HG03108 (cell line): ENCODE measurements around the gene TSFM.

Source experiments
- ATAC-seq: cut with Tn5 transposase; IDR thresholded peaks from one replicate; pipeline ENCODE4 v1.9.1; 2021; ENCODE audit warnings: moderate library complexity; ENCODE audit not compliant: unreplicated experiment

Gene TSFM

DNA sequence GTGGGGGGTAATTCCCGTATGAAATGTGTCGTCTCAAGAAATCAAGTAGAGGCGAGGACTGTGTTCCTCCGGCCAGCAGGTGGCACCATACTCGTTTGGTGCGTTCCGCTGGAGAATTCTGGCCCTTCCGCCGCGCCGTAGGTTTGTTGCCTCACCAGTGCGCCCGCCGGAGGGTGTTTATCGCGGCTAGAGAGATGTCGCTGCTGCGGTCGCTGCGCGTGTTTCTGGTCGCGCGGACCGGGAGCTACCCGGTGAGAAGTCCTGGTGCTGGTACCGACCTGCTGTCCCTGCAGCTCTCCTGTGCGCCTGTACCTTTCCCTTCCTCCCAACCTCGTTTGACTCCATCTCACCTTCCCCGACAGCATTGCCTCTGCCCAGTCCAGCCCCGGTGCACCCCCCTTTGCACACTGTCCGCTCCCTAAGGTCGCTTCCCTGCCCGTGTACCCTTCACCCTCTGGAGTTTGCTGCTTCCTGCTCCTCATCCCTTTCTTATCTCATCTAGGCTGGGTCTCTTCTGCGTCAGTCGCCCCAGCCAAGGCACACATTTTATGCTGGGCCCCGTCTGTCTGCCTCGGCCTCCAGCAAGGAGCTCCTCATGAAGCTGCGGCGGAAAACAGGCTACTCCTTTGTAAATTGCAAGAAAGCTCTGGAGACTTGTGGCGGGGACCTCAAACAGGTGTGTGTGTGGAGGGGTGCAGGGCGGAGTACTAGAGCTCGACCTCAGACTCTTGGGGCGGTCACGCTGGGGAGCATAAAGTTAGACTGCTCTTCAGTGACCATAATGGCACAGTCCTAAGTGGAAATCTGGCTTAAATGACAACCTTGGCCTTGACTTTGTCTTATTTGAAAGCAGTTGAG, at the start of gene TSFM:
TSFM (plus strand) TSS at position 180 of the 858 bp plus-strand sequence; CDS start at position 195, 15 bp downstream.
- ATAC-seq: peak; percentile 92

DNA sequence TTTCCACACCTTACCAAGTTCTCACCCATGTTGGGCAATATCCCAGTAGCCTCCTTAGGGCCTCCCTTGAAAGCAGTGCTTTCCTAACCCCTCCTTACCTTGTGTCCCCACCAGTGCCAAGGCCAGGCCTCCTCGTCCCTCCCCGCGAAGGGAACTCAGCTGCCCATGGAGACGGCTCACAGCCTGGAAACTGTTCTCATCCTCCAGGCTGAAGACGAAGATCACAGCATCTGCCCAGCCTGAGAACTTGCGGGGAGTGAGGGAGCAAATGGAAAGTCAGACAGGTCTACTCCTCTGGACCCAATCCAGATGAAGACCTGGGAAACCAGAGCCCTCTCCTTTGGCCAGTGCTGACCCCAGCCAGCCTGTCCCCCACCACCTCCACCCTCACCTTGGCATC, 48.7 kb upstream of the TSFM start:
- ATAC-seq: no peak

DNA sequence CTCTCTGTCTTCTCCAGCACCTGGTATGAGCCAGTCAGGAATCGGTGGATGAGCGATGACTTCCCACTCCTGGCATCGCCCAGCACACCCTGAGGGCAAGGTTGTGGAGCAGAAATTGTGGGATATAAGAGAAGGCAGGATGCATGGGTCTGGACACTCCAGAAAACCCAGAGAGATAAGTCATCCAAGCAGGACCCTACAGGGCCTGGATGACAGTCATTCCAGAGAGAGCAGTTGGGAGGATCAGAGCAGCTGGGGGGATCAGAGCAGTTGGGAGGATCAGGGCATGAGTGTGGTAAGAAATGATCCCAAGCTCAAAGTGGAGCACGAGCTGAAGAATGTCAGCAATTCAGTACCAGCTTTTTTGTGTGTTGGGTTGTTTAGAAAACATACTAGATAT, 48.0 kb upstream of the TSFM start:
- ATAC-seq: no peak

DNA sequence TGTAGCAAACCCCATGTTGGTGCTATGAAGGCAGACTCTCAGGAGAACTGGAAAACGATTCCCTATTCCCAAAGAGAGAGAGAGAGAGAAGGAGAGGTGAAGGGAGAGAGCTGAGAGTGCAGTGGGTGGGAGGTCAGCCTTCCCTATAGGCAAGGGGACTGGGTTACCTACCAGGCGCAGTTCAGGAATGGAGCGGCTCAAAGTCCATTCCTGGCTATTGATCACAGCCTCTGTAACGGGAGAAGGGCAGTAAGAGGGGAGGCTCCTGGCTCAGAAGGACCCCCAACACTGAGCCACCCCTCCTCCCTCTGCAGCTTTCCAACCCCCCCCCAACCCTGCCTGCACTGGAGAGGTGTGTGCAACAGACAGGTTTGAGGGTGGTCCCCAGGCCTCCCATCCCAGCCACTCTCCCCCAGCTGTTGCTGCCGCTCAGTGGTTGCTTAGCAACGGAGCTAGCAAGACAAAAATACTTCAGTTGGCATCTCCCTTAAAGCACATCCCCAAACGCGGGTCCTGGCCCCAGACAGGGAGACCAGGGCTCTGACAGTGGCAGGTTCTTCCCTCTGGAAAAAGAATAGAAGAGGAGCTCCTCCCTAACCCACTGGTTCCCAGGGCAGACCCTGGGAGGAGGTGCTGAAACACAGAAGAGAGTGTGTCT, 47.3 kb upstream of the TSFM start:
- ATAC-seq: no peak

DNA sequence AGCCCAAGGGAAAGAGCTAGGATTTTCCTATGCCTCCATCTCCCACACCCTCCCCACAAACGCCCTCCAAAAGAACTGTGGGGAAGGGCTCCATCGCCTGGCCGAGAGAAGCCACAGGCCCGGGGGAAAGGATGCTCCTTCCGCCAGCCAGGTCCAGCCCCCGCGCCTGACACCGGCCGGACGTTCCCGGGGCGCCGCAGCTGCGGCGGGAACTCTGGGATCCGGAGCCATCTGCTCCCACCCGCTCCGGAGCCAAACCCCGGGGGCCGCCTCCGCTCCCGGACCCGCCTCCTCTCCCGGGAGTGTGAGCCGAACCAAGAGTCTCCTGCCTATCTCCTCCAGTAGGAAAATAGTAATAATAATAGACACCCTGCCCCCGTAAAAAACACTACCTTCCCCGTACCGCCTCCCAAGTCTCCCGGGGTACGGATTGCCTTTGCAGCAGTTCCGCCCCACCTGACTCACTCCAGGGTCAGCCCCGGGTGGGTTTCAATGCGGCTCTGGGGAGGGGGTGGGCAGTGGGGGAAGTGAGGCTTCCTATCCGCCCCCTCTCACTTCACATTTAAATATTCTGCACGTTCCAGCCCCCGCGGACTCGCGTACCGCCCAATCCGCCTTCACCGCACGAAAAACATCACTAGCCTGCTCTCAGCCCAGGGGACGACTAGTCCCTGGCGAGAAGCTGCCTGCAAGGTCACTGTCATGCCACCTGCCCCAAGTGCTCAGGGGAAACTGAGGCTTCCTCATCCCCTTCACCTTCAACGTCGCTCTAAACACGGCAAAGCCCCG, 46.4 kb upstream of the TSFM start:
- ATAC-seq: no peak

DNA sequence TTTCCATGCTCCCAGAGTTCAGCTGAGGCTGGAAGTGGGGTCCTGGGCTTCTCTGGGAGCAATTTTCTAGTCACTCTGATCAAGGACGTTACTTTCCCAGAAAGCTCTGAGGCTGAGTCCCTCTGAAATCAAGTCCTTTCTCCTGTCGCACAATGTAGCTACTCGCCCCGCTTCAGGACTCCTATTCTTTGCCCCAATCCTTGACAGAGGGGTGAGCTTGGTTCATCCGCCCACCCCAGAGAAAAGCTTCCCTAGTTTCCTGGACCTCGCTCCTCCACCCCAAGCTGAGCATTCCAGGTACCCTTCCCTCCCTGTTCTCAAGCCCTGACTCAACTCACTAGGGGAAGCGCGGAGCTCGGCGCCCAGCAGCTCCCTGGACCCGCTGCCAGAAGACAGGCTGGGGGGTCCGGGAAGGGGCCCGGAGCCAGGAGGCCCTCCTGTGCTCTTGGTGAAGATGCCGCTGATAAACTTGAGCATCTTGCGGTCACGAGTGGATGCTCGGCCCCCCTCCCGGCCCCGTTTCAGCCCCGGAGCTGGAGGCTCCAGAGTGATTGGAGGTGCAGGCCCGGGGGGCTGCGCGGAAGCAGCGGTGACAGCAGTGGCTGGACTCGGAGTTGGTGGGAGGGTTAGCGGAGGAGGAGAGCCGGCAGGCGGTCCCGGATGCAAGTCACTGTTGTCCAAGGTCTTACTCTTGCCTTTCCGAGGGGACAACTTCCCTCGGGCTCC, 45.7 kb upstream of the TSFM start:
- ATAC-seq: no peak

DNA sequence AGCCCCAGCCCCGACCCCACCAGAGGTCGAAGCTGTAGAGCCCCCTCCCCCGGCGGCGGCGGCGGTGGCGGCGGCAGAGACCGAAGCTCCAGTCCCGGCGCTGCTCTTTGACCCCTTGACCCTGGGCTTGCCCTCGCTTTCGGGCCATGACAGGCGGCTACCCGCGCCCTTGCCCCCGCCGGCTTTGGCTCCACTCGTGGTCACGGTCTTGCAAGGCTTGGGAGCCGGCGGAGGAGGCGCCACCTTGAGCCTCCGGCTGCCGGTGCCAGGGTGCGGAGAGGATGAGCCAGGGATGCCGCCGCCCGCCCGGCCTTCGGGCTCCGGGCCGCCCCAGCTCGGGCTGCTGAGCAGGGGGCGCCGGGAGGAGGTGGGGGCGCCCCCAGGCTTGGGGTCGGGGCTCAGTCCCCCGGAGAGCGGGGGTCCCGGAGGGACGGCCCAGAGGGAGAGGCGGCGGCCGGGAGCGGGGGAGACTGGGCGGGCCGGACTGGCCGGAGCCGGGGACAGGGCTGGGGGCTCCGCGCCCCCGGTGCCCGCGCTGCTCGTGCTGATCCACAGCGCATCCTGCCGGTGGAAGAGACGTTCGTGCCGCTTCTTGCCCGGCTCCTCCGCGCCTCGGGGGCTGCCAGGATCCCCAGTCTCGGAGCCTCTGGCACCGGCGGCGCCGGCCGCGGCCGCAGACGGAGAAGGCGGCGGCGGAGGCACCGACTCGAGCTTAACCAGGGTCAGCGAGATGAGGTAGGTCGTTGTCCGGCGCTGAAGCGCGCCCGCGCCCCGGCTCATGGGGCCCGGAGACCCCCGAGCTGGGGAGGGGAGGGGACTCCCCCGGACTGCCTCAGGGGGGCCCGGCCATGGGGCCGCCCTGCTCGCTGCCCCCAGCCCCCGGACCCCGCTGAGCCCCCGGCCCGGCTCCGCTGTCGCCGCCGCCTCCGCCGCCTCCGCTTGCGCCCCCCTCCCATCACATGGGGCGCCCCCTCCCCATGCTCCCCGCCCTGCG, 44.8 kb upstream of the TSFM start:
- ATAC-seq: no peak

DNA sequence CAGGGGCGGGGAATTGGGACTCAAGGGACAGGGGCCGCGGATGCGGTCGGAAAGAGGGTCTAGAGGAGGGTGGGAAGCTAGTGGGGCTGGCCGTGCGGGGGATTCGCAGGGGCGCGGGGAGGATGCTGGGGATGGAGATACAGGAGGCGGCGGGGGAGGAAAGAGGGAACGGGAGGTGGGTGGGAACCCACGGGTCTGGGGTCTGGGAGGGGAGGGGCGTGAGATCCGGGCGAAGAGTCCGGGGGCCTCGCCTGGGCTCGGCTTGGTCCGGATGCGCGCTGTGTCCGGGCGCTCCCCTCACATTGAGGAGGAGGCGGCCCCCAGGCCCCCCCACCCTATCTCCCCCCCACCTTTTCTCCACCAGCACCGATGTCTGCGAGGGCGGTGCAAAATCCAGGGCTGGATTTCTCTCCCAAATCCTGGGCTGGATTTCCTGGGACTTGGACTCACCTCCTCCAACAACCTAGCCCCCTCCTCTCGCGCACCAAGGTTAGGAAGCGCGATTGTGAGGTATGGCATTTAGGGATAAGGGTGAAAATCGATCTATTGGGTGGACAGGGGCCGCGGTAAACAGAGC, 43.8 kb upstream of the TSFM start, which contains the start of gene AGAP2:
AGAP2 (minus strand) TSS at position 82 of the 577 bp plus-strand sequence. CDS start 496 bp downstream, outside the sequence.
- ATAC-seq: no peak

DNA sequence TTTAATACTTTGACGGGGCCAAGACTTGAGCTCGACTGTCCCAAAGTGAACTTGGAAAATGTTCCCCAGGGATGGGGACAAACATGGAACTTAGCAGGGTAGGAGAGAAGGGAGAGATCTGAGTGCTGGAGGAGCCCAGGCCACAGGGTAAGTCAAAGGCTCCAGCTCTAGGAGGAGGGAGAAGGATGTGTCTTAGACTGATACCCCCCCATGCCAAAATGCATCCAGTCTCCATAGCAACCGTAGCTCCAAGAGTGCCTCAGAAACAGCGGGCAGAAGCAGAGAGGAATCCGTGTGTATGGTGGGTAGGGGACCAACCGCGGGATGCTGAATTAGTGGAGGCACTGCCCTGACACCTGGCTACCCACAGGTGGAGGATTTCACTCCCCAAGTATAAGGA, 43.2 kb upstream of the TSFM start:
- no peak for ATAC-seq

DNA sequence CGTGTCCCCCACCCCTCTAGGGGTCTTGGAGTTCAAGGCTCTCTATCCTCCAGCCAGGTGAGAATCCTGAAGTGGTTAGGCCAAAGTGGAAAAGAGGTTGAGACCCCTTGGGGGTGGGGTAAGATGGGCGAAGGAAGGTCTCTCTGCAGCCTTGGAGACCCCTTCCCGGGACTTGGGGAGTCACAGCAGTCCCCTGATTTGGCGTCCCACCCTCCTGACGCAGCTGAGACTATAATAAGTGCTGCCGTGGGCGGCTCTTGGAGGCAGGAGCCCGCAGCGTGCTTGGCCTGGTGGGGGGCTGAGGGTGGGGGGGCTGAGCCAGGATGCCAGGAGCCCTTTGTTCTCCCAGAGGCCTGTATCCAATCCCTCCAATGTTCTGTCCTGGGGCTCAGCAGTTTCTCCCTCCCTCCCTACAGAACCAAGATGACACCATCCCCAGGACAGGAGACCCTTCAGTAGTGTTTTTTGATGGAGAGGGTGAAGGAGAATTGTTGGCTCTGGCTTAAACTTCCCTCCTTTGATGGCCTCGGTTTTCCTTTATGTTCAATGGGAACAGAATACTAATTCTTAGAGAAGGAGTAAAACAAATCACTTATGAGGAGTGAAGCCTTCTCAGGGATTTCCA, 42.6 kb upstream of the TSFM start:
- ATAC-seq: no peak

DNA sequence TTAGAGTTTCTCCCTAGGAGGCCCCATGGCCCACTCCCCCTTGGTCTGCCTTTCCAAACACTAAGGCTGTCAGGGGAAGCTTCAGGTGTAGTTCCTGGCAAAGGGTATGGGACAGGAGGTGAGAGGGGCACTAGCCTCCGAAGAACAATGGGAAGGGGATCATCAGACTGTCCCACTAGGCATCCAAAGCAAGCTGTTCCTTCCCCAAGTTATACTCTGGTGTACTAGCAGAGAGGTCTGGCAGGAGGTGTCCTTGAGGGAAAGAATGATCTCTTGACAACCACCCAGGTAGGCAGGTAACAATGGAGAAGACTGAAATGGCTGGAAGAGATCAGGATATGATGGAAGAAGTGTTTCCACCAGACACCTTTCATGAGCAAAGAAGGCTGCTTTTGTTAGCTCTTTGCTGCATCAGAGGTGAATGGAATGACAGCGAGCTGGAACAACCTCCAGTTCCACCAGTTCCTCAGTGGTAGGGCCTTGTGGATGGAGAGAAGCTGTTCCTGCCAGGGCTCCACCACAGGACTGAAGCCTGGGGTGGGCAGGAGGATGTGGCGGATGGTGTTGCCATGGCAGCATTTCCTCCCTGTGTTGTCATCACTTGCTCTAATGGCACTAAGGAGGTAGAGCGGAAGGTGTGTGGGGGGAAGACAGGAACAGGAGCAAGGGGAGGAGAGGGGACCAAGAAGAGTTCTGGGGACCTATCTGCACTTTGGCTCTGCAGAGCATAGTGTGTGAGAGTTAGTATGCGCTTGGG, 41.8 kb upstream of the TSFM start:
- ATAC-seq: peak; percentile 45

DNA sequence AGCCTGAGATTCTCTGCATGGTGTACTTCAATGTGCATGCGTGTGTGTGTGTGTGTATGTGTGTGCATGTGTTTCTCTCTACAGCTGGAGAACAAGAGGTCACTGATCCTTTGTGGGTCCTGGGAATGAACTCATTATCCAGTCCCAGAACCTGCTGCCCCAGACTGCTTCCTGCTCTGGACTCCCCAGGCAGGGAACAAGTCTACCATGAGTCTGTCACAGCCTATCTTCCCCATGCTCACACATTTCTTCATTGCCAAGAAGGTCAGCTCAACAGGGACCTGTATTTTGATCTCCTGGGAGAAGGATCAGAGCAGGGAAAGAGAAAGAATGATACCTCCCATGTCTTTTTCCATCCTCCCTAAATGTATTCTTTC, 41.2 kb upstream of the TSFM start:
- no peak for ATAC-seq

DNA sequence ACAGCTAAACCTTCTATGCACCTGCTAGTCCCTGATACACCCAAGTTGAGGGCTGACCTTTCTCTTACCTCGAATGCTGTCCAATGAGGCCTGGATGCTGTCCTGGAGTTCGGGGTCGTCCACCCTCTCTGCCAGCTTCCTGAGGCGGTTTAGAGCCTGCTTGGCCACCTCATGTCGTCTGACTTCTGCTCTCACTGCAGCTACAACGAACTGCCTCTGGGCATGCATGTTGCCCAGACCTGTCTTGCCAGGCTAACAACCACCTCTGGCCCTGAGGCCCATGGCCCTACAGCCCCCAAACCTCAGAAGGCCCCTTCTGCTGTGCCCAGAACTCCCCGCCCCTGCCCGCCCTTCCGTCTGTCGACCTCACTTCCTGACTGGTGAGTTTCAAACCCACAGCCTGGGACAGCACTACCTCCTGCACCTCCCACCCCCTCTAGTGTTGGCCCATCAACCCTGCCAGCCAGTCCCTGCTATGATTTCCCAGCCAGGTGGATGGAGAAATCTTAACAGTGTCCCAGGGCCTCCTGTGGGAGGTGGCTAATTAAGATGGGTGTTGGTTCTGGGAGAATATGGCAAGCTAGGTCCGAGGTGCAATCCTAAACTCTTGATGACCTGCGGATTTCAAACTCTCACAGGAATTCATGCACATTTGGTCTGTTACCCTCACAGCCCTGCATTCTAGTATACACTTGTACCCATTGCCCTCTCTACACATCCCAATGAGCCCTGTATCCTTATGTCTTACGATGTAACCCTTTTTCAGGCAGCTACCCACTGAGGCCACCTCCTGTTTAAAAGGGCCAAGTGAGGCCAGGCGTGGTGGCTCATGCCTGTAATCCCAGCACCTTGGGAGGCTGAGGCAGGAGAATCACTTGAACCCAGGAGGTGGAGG, 40.5 kb upstream of the TSFM start:
- peak; percentile 63 for ATAC-seq

DNA sequence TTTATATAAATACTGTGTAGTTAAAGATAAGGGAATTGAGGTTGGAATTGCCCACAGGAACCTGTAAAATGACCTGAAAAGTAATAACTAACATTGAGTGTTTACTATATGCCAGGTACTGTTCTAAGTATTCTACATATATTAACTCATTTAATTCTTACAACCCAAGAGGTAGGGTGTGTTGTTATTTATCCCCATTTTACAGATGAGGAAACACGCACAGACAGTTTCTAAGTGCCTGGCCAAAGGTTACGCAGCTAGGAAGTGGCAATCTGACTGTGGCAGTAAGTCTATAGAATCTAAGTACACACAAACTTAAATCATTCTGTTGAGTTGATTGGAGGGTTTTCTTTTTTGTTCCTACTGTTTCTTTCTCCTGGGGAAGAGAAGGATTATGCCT, 38.8 kb upstream of the TSFM start:
- no peak for ATAC-seq

DNA sequence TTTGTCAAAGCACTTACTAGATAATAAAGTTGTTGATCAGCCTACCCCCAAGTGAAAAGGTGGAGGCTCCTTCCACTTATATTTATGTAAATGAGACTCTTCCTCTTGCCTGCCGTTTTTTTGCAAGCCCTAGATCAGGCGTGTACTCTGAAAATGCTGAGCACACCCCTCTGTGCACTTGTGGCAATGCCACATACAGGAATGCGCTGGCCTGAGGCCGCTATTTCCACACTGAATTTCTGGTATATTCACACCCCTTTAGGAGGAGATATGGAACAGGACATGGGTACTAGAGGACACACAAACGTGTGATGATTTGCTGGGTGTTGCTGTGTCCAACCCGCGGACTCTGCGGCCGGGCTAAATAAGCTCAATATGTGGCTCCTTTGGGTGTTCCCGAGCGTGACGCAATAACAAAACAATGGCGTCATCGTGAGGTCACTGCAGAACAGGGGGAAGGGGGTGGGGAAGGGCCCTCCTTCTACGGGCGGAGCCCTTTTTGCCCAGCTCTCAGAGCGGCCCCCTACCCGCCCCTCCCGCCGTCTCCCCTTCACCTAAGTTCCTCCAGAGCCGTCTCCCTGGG, 38.3 kb upstream of the TSFM start:
- ATAC-seq: peak; percentile 16

DNA sequence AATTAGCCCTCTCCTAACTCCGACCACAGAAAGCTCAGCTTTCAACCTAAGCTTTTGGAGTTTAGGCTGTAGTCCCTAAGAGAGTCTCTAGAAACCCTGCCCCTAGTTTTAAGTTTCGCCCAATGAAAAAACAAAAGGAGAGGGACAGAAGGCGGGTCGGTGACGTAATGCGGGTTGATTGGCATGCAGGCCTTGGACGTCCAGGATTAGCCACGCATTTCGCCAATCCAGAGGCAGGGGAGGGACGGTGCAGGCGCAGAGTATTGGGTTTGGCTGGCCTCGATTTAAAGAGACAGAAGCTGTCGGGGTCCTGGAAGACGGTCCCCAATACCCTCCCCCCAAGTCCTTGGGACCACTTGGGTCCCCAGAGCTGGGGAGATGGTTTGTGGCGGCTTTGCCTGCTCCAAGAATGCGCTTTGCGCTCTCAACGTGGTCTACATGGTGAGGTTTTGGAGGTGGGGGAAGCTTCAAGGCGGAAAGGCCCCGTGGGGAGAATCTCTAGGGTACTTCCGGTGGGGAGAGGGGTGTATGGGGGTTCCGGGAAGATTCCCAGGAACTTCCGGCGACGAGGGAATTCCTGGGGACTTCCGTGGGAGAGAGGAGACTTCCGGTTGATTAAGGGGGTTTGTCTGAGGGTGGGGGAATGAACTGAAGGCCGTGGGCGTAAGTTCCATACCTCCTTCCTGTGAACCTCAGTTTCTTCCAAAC, 37.7 kb upstream of the TSFM start, which contains the start of gene TSPAN31:
TSPAN31 (plus strand) TSS at position 263 of the 708 bp plus-strand sequence; CDS start at position 379, 116 bp downstream.
- ATAC-seq: peak; percentile 82
